Endothelial cell of umbilical vein (primary cell): ENCODE results near the gene ITGB2. TPM values are rescaled to one million over a fixed set of nuclear protein-coding genes. Genes with fewer than 3 reads are reported as not detected.
A peak's percentile ranks its signal among the peaks of the same experiment; 100 is the strongest.

Experiments used
- BruUV-seq: library from RNA; stranded (reverse); fragments of 400-500 nt; replicated peaks from 2 replicates; lab custom pipeline; 2021; lab: Mats Ljungman, UMichigan
- CTCF ChIA-PET: fragments of 300-600, 350-600 bp; sonication (Branson Sonifier 250); formaldehyde crosslinking; loops from one replicate; lab custom pipeline; 2021; ENCODE audit warnings: antibody characterized with exemption, inconsistent platforms; lab: Charles Lee
- POLR2A ChIA-PET: fragments of 300-600, 350-600 bp; sonication (Branson Sonifier 250); formaldehyde crosslinking; loops from one replicate; lab custom pipeline; 2021; ENCODE audit warnings: antibody characterized with exemption, inconsistent platforms; lab: Charles Lee
- DNase-seq: peaks from one replicate; pipeline ENCODE4 v3.0.0-alpha.2; 2011; ENCODE audit warnings: low read depth, low spot score
- FAIRE-seq: peaks from 2 replicates; lab custom pipeline; 2011; peaks lifted over from hg19 to GRCh38; lab: Jason Lieb, UNC
- H2AFZ ChIP-seq: 2 replicates; pipeline ENCODE4 v1.6.0; 2012; ENCODE audit warnings: low read depth, low read length, control low read depth, inconsistent platforms
- H3K27ac ChIP-seq: 2 replicates; pipeline ENCODE4 v1.5.1; 2011; ENCODE audit warnings: low read depth, mild to moderate bottlenecking, control low read depth, low read length, moderate library complexity; ENCODE audit not compliant: insufficient read depth
- H3K27me3 ChIP-seq, 2 experiments: 2 replicates each; pipeline versions ENCODE4 v1.6.0 to v1.6.1; 2011; ENCODE audit warnings: low read length in 2 of 2, mixed read lengths in 1 of 2; ENCODE audit not compliant: control insufficient read depth in 2 of 2, insufficient read depth in 2 of 2
- H3K36me3 ChIP-seq, 2 experiments: 2 replicates in 1 of 2; 3 replicates in 1 of 2; pipeline ENCODE4 v1.5.1; 2011; ENCODE audit warnings: low read length in 2 of 2, mild to moderate bottlenecking in 1 of 2, moderate library complexity in 1 of 2; ENCODE audit not compliant: control insufficient read depth in 2 of 2, insufficient read depth in 2 of 2; ENCODE audit errors: extremely low read depth in 1 of 2
- H3K4me1 ChIP-seq: 3 replicates; pipeline ENCODE4 v1.5.1; 2011; ENCODE audit warnings: mild to moderate bottlenecking, low read length; ENCODE audit not compliant: control insufficient read depth, insufficient read depth; ENCODE audit errors: extremely low read depth
- H3K4me2 ChIP-seq: 2 replicates; pipeline ENCODE4 v1.6.1; 2011; ENCODE audit warnings: low read length, control low read depth, mixed read lengths; ENCODE audit not compliant: insufficient read depth
- H3K4me3 ChIP-seq, 3 experiments: fragments of 200-600 bp in 1 of 3; sonication (generic), shearing (Covaris generic) in 1 of 3; replicated peaks in 1 of 3; 2 replicates each; pipeline ENCODE4 v1.5.1; 2011 to 2016; ENCODE audit warnings: control low read depth in 3 of 3, low read length in 3 of 3, mild to moderate bottlenecking in 2 of 3, inconsistent platforms in 1 of 3, low read depth in 1 of 3, moderate library complexity in 1 of 3; ENCODE audit not compliant: insufficient read depth in 1 of 3
- H3K79me2 ChIP-seq: 2 replicates; pipeline ENCODE4 v1.6.0; 2012; ENCODE audit warnings: low read length, inconsistent platforms; ENCODE audit not compliant: control insufficient read depth, insufficient read depth
- H3K9ac ChIP-seq: replicated peaks from 2 replicates; pipeline ENCODE3; 2011; ENCODE audit warnings: low read length, control low read depth; ENCODE audit not compliant: insufficient read depth; ENCODE audit errors: extremely low read depth
- H3K9me1 ChIP-seq: replicated peaks from 3 replicates; pipeline ENCODE4 v1.6.0; 2011; ENCODE audit warnings: mild to moderate bottlenecking, low read length; ENCODE audit not compliant: control insufficient read depth, insufficient read depth; ENCODE audit errors: extremely low read depth
- H3K9me3 ChIP-seq: replicated peaks from 2 replicates; pipeline ENCODE4 v1.5.1; 2012; ENCODE audit warnings: low read length, inconsistent platforms; ENCODE audit not compliant: control insufficient read depth, insufficient read depth
- H4K20me1 ChIP-seq: replicated peaks from 2 replicates; pipeline ENCODE3; 2011; ENCODE audit warnings: mild to moderate bottlenecking, low read length; ENCODE audit not compliant: control insufficient read depth, insufficient read depth; ENCODE audit errors: extremely low read depth
- CTCF ChIP-seq, 2 donors: IDR thresholded peaks; 1 replicate in 1 of 2; 2 replicates in 1 of 2; pipeline ENCODE4 v1.5.1; 2011; ENCODE audit warnings: low read length in 2 of 2, mild to moderate bottlenecking in 2 of 2, moderate library complexity in 2 of 2, control low read depth in 1 of 2, inconsistent platforms in 1 of 2, low read depth in 1 of 2; ENCODE audit not compliant: insufficient read depth in 1 of 2; ENCODE audit errors: extremely low read depth in 1 of 2
- EZH2 ChIP-seq: IDR thresholded peaks from 2 replicates; pipeline ENCODE4 v1.6.1; 2012; ENCODE audit warnings: borderline replicate concordance, low read depth, mild to moderate bottlenecking, moderate library complexity, low read length, inconsistent platforms; ENCODE audit not compliant: severe bottlenecking
- FOS ChIP-seq: IDR thresholded peaks from 2 replicates; pipeline ENCODE4 v1.6.1; 2011; ENCODE audit warnings: mild to moderate bottlenecking, low read length, moderate library complexity, borderline replicate concordance; ENCODE audit not compliant: insufficient read depth
- GATA2 ChIP-seq: IDR thresholded peaks from 2 replicates; pipeline ENCODE4 v1.7.0; 2011; ENCODE audit warnings: low read depth, mild to moderate bottlenecking, moderate library complexity, mixed read lengths, low read length; ENCODE audit not compliant: insufficient read length, insufficient read depth
- JUN ChIP-seq: IDR thresholded peaks from 2 replicates; pipeline ENCODE4 v1.6.1; 2011; ENCODE audit warnings: borderline replicate concordance, low read depth; ENCODE audit not compliant: insufficient read length, insufficient read depth
- MYC ChIP-seq: IDR thresholded peaks from one replicate; pipeline ENCODE4 v1.6.1; 2011; ENCODE audit warnings: mild to moderate bottlenecking, low read depth, low read length
- POLR2A ChIP-seq: IDR thresholded peaks from 2 replicates; pipeline ENCODE4 v1.6.1; 2012; ENCODE audit warnings: low read depth, mild to moderate bottlenecking, control low read depth, low read length
- POLR2AphosphoS5 ChIP-seq: IDR thresholded peaks from 2 replicates; pipeline ENCODE4 v1.6.1; 2012; ENCODE audit warnings: low read depth, mild to moderate bottlenecking, control low read depth, low read length, moderate library complexity; ENCODE audit not compliant: insufficient read depth
- dilution Hi-C: fragments of 300-500 bp; cut with MboI; formaldehyde crosslinking; loops from one replicate; pipeline ENCODE4 v1.15.0; 2019; ENCODE audit warnings: low sequenced_read_pairs; ENCODE audit not compliant: extremely low pct_ligation_motif_present
- intact Hi-C: fragments of 100-400 bp; cut with micrococcal nuclease; formaldehyde crosslinking; loops from one replicate; pipeline ENCODE4 v1.10.0; 2022
- polyA plus RNA-seq, 4 experiments: library from polyadenylated mRNA; depleted of rRNA in 3 of 4; stranded (reverse) in 3 of 4; unstranded in 1 of 4; fragments of >200 nt; gene quantifications; 2 replicates each; pipeline versions ENCODE4 v1.2.1 to v1.2.3, GENCODE V29; 2011 to 2012; ENCODE audit warnings: missing spikeins in 1 of 4
- total RNA-seq: library from RNA; stranded (reverse); gene quantifications from 2 replicates; pipeline ENCODE4 v1.2.3, GENCODE V29; 2021
- TF ChIP-seq, protein P1 (sequence below): IDR thresholded peaks from 2 replicates; pipeline ENCODE4 v1.6.1; 2011; ENCODE audit not compliant: insufficient read depth, insufficient read length

The ITGB2 gene
- total and polyA plus RNA-seq, 2 donors (not counting 3 experiments of a cell fraction or from before 2014, with no cell fraction given): 0.39 to 0.91 TPM

DNA sequence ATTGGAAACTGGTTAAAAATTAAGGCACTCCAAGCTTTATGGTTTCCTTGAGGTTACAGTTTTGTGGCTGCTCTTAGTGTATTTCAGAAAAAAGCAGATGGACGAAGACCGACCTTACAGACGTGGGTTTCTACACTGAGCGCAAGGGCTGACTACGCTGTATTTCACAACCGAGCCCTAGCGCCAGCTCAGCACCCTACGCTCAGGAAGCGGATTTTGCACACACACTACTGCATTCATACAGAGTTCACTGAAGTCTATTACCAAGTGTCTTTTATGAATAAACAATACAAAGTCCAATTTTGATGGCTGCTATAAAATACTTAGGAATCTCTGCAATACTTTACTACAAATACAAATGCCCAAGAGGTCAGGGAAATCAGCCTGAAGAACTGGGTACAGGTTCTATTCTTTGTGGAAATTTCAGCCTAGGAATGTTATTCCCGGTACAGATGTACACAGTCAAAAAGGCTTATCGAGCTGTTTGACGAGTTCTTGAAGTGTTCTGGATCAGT, 71.0 kb downstream of the ITGB2 start:
- Histone ChIP-seq H3K4me2 (no peak overlapping the region), H3K36me3 (peaks cover 27 to 41% of the 10 kb centered on the region in 2 experiments), H3K79me2 (peaks cover 23% of the 10 kb centered on the region), H3K27me3 (no peaks in the 10 kb centered on the region), H4K20me1 (peaks cover 7% of the 10 kb centered on the region), H3K9me1 (no peaks in the 10 kb centered on the region), H3K4me3 (no peak overlapping the region), H3K4me1 (peaks cover 16% of the 10 kb centered on the region), H3K9me3 (no peaks in the 10 kb centered on the region), H3K27ac (no peak overlapping the region), H3K9ac (no peak overlapping the region), H2AFZ (no peak overlapping the region)
- FAIRE-seq (peak; percentile 31), DNase-seq (no peak)
- ChIA-PET CTCF (no interaction called here), POLR2A (no interaction called here)
- TSS peak; percentile 42 for BruUV-seq
- dilution Hi-C loops (no loop called here), intact Hi-C loops (no loop called here)
- TF ChIP-seq JUN: no peak
- no peak for TF ChIP-seq POLR2A
- no peak for TF ChIP-seq EZH2
- TF ChIP-seq MYC: no peak
- TF ChIP-seq CTCF (IDR thresholded peaks at IDR 0.05; ENCODE audit: extremely low read depth in 1 of 2, insufficient read depth in 1 of 2, low read depth in 1 of 2, low read length in 2 of 2): no peak
- TF ChIP-seq, protein P1, sequence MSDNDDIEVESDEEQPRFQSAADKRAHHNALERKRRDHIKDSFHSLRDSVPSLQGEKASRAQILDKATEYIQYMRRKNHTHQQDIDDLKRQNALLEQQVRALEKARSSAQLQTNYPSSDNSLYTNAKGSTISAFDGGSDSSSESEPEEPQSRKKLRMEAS: no peak
- TF ChIP-seq POLR2AphosphoS5: no peak
- TF ChIP-seq FOS: no peak
- TF ChIP-seq GATA2: no peak
